ENCODE data around the gene RTP1.

GRCh38 chr3:187161556-187161955 is 35.7 kb upstream of the RTP1 start:
- TF ChIP-seq CTCF (IDR thresholded peaks at IDR 0.05 in 4 of 5, conservative IDR thresholded peaks at IDR 0.05 in 1 of 5) (no peak), POLR2A (IDR thresholded peaks at IDR 0.05) (no peak)

All from gastrocnemius medialis (tissue), 4 donors.